Diencephalon (tissue), 1 donor: ENCODE data around the gene SPACA7. TPM values are rescaled to one million over a fixed set of nuclear protein-coding genes. Genes with fewer than 3 reads are reported as not detected.

ENCODE experiments used
- total RNA-seq: library from RNA; depleted of rRNA; stranded (reverse); fragments of >200 nt; gene quantifications from one replicate; pipeline ENCODE4 v1.2.3, GENCODE V29; 2014

The SPACA7 gene, protein sequence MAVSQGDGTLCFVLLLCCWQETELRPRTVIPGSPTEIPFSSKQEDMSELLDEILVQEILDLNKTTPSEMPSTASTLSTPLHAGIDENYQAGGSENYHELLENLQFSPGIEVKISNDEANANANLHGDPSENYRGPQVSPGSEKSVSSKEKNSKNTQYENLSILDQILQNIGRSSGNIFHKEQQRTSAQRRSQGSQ
- total RNA-seq, result not detected

DNA sequence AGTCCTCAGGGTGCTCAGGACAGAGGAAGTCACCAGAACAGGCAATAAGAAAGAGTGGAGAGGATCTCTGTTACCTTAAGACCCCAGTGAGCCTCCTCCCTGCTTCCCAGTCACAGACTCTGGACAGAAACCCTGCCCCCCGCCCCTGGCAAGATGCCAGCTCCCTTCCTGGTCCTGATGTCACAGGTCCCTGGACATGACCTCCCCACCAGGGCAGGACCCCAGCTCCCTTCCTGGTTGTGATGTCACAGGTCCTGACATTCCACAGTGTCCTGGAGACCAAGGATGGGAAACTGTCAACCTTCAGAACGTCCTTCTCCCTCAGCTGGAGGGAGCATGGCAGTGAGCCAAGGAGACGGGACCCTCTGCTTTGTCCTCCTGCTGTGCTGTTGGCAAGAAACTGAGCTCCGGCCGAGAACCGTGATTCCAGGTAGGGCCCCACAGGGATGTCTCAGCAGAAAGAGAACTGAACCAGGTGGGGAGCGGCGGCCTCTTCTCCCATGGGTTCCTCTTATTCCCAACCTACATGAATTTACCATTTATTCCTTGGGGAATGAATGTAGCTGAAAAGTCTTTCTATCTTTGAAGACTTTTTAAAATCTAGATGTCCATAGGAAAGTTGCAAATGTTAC is at the start of gene SPACA7:
TSS of gene SPACA7 (plus strand) at position 306 of the 632 bp plus-strand sequence. CDS start at position 337, 31 bp downstream.

Other genes with a start within 250 kb of the SPACA7 start
- 25.6 TPM for gene TUBGCP3, start 211.8 kb downstream of the SPACA7 start, total RNA-seq